ENCODE data around the gene CENPV.

CENPV gene

GRCh38 chr17:16338391-16338790 is 14.9 kb downstream of the CENPV start:
- H3K4me2 ChIP-seq (ENCODE audit: low read depth, low read length, poor library complexity, severe bottlenecking) = no peak overlapping the region
- no peak overlapping the region for H3K27ac ChIP-seq (ENCODE audit: low read depth, low read length)
- peaks cover 4% of the 10 kb centered on the region; the same call in 1 of the 2 replicates for H3F3A ChIP-seq (ENCODE audit: insufficient read depth)
- TF ChIP-seq EZH2phosphoT487 (conservative IDR thresholded peaks at IDR 0.05; ENCODE audit: low read length) (no peak), CTCF (IDR thresholded peaks at IDR 0.05; ENCODE audit: insufficient read depth, low read length, poor library complexity, severe bottlenecking) (no peak)
- H3K4me3 ChIP-seq (ENCODE audit: insufficient read depth, low read length, poor library complexity, severe bottlenecking) = no peak overlapping the region
- no peak overlapping the region for H2AFZ ChIP-seq (ENCODE audit: low read depth, low read length, severe bottlenecking)
- no peaks in the 10 kb centered on the region for H4K20me1 ChIP-seq (ENCODE audit: low read depth, low read length)
- no peaks in the 10 kb centered on the region for H3K9me2 ChIP-seq (replicated peaks; ENCODE audit: insufficient read depth, low read length)
- H3K79me2 ChIP-seq (ENCODE audit: insufficient read depth, low read length) = no peaks in the 10 kb centered on the region
- no peak overlapping the region for H3K9ac ChIP-seq (ENCODE audit: low read length)
- no peaks in the 10 kb centered on the region for H3K9me3 ChIP-seq (ENCODE audit: insufficient read depth, low read length)
- no peaks in the 10 kb centered on the region for H3K27me3 ChIP-seq (ENCODE audit: low read length)
- H3K36me3 ChIP-seq (ENCODE audit: low read length) = no peaks in the 10 kb centered on the region

- no peak overlapping the region for H2AFZ ChIP-seq (ENCODE audit: low read depth, low read length, severe bottlenecking)
Observed at GRCh38 chr17:16329519-16330271, 23.6 kb downstream of the CENPV start.

GRCh38 chr17:16328997-16329396 is 24.3 kb downstream of the CENPV start:
- Histone ChIP-seq H3K36me3 (ENCODE audit: low read length) (no peaks in the 10 kb centered on the region), H3K9ac (ENCODE audit: low read length) (no peak overlapping the region), H3K27me3 (ENCODE audit: low read length) (no peaks in the 10 kb centered on the region), H3K27ac (ENCODE audit: low read depth, low read length) (no peak overlapping the region), H3K4me2 (ENCODE audit: low read depth, low read length, poor library complexity, severe bottlenecking) (no peak overlapping the region), H3K79me2 (ENCODE audit: insufficient read depth, low read length) (no peaks in the 10 kb centered on the region), H3K9me2 (replicated peaks; ENCODE audit: insufficient read depth, low read length) (no peaks in the 10 kb centered on the region), H2AFZ (ENCODE audit: low read depth, low read length, severe bottlenecking) (no peak overlapping the region), H3K4me3 (ENCODE audit: insufficient read depth, low read length, poor library complexity, severe bottlenecking) (no peak overlapping the region), H3K9me3 (ENCODE audit: insufficient read depth, low read length) (no peaks in the 10 kb centered on the region), H4K20me1 (ENCODE audit: low read depth, low read length) (no peaks in the 10 kb centered on the region), H3F3A (ENCODE audit: insufficient read depth) (0 out of 2 replicates have a peak, but pooled peaks cover 6% of the 10 kb centered on the region)
- TF ChIP-seq EZH2phosphoT487 (conservative IDR thresholded peaks at IDR 0.05; ENCODE audit: low read length) (no peak), CTCF (IDR thresholded peaks at IDR 0.05; ENCODE audit: insufficient read depth, low read length, poor library complexity, severe bottlenecking) (no peak)

More at GRCh38 chr17:16329519-16330271, 23.6 kb downstream of the CENPV start:
- no peaks in the 10 kb centered on the region for H3K9me2 ChIP-seq (replicated peaks; ENCODE audit: insufficient read depth, low read length)
- no peaks in the 10 kb centered on the region for H4K20me1 ChIP-seq (ENCODE audit: low read depth, low read length)
- no peak overlapping the region for H3K4me2 ChIP-seq (ENCODE audit: low read depth, low read length, poor library complexity, severe bottlenecking)
- no peak for TF ChIP-seq EZH2phosphoT487 (conservative IDR thresholded peaks at IDR 0.05; ENCODE audit: low read length)
- TF ChIP-seq CTCF (IDR thresholded peaks at IDR 0.05; ENCODE audit: insufficient read depth, low read length, poor library complexity, severe bottlenecking) = no peak
- H3F3A ChIP-seq (ENCODE audit: insufficient read depth) = 0 out of 2 replicates have a peak, but pooled peaks cover 6% of the 10 kb centered on the region
- no peaks in the 10 kb centered on the region for H3K9me3 ChIP-seq (ENCODE audit: insufficient read depth, low read length)
- H3K27me3 ChIP-seq (ENCODE audit: low read length) = no peaks in the 10 kb centered on the region
- H3K9ac ChIP-seq (ENCODE audit: low read length) = no peak overlapping the region
- no peak overlapping the region for H3K4me3 ChIP-seq (ENCODE audit: insufficient read depth, low read length, poor library complexity, severe bottlenecking)
- no peak overlapping the region for H3K27ac ChIP-seq (ENCODE audit: low read depth, low read length)
- no peaks in the 10 kb centered on the region for H3K36me3 ChIP-seq (ENCODE audit: low read length)
- no peaks in the 10 kb centered on the region for H3K79me2 ChIP-seq (ENCODE audit: insufficient read depth, low read length)

Data from SU-DHL-6 (cell line).